HG02870 (cell line): ENCODE data around the gene CMTM8.
"Not testable (repeated sequence)": the region's sequence is repeated elsewhere in the genome, so short reads cannot be mapped to it uniquely, and the experiment has no call there.

Source experiments
- ATAC-seq: cut with Tn5 transposase; IDR thresholded peaks from one replicate; pipeline ENCODE4 v1.9.1; 2021; ENCODE audit warnings: mild to moderate bottlenecking, moderate library complexity; ENCODE audit not compliant: unreplicated experiment

The CMTM8 gene

GRCh38 chr3:32238453-32239306, at the start of gene CMTM8:
TSS of gene CMTM8 (plus strand) at chr3:32238680. CDS start at chr3:32238973, 293 bp downstream.
- ATAC-seq = peak; percentile 57

GRCh38 chr3:32189693-32190092, 48.8 kb upstream of the CMTM8 start:
- no peak for ATAC-seq

- not testable (repeated sequence) for ATAC-seq
These were observed 47.9 kb upstream of the CMTM8 start for GRCh38 chr3:32190556-32190955.

DNA sequence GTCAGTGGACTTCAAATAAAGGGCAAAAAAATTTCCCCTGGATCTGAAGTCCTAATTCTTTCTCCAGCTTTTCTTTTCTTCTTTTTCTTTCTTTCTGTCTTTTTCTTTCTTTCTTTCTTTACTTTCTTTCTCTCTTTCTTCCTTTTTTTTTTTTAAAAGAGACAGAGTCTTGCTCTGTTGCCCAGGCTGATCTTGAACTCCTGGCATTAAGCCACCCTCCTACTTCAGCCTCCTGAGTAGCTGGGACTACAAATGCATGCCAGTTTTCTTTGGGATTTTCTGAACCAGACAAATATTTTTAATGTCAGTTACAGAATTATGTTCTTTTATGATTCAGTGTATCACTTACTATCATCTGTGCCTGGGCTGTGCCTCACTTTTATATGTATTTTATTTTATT, 45.4 kb upstream of the CMTM8 start:
- no peak for ATAC-seq

DNA sequence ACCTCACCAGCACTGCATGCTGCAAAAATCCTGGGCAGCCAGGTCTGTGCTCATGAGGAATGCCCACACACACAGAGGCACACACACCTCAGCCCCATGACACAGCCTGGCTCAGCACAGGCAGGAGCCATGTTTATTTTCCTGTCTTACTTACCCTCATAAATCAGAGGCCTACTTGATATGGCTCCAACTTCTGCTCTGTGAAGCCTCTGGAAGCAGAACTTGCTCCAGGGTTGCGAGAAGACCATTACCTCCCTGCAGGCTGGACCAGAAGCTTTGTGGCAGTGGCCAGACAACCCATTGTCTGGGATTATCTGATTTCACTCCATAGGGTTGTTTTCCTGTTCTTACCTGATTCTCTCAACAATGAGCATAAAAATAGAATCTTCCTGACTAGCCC, 43.8 kb upstream of the CMTM8 start:
- ATAC-seq = no peak

DNA sequence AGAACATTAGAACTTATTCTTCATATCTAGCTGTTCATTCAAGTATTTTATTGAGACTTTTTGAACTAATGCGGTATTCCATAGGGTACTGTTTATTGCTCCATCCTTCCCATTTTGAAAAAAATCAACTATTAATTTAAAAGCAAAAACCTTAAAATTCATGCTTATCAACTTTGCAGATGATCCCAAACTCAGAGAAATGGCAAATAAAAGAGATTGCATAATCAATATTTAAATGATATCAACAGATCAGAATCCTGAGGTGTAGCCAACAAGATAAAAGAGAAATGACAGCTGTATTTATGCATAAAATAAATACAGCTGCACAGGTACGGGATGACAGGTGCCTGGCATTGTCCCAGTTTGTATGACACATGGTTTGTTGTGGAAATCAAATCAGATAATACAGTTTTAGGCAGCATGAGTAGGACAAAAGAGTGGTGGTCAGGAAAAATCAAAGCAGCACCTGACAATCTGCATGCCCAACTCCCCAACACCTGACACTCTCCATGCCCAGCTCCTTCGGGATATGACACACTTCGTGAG, 42.4 kb upstream of the CMTM8 start:
- no peak for ATAC-seq

GRCh38 chr3:32197991-32198390, 40.5 kb upstream of the CMTM8 start:
- no peak for ATAC-seq

GRCh38 chr3:32198714-32199113, 39.8 kb upstream of the CMTM8 start:
- no peak for ATAC-seq

DNA sequence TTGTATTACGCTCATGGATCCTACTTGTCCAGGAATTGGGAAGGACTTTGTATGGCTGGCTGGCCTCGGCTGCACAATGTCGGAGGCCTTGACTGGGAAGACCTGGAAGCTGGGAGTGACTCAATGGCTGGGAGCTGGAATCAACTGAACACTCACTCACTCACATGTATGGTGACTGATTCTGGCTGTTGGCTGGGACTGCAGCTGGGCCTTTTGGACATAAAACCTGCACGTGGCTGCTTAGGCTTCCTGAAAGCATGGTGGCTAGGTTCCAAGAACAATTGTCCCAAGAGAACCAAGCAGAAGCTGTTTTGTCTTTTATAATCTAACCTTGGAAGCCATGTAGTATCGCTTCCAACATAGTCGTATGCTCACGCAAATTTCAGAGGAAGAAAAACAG, 38.0 kb upstream of the CMTM8 start:
- ATAC-seq = no peak

DNA sequence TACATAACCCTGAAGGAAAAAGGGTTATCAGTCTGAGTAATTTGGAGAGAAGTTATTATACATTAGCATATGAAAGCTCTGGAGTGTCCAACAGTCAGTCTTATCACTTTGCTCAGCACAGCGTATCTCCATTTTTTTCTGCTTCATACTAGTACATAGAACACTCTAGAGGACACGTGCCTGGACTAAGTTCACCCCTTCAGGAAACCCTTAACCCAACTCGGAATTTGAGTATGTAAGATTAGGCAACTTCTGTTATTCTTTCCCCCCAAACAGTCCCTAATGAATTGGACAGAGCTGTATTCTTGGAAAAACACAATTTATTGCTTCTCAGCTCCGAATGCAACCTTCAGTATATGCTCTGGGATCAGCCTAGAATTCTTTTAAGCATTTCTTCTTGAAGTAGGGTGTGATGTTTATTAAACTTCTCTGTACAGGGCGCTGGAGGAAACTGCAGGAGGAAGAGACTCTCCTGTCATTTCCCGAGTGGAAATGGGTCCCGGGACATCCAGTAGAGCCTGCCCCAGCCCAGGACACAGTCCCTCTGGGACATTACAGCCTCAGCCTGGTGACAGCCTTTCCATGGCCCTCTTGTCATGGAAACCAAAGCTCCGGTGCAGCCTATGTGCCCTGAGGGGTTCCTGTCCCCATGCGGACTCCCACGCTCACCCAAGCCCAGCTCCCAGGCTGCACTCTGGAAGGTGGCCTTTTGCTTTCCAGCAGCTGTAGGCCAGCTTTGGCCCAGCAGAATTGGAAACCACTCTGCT, 37.3 kb upstream of the CMTM8 start:
- ATAC-seq = no peak

GRCh38 chr3:32202496-32202895, 36.0 kb upstream of the CMTM8 start:
- no peak for ATAC-seq

GRCh38 chr3:32203854-32204253, 34.6 kb upstream of the CMTM8 start:
- no peak for ATAC-seq

GRCh38 chr3:32208447-32208846, 30.0 kb upstream of the CMTM8 start:
- ATAC-seq = no peak

DNA sequence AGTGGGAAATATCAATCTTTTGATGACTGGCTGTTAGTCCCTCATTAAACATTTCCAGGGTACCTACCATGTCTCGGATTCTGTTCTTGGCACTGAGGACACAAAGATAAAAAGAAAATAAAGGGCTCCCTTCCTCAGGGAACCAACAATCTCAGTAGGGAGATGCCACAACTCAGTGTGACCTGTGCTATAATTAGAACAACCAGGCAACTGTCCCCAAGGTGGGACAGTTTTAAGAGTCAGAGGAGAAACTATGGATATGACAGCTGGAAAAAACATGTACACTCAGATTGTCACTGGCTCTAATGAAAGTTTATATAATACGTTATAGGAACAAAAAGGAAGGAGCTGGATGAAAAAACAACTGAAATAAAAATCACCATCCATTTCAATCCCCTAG, 23.3 kb upstream of the CMTM8 start:
- ATAC-seq = no peak

DNA sequence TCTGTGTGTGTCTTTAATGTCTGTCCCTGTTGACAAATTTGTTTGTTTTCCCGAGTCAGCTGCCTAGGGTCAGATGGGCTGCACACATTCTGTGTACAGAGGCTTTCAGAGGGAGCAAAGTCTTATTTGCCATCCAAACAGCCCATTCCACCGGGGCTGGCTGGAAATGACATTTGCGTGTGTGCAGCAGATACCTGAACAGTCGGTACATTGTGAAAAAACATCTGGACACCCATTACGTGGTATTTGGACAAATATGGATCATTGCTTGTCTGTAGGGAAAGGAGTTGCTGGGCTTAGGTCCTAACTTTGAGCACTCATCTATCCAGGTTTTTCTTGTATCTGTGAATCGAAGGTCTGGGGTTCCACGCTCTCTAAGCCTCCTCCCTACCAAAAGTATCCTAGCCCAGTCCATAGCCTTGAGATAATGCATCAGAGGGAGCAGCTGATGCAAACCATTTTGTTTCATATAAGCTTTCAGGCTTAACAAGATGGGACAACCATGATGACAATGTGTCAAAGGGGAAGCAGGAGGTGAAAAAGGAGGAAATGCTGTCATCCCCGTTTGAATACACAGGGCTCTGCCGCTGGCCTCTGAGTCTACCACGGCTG, 22.2 kb upstream of the CMTM8 start:
- ATAC-seq = no peak

- ATAC-seq = no peak
These were observed 21.1 kb upstream of the CMTM8 start for GRCh38 chr3:32217339-32217738.

GRCh38 chr3:32219537-32219936, 18.9 kb upstream of the CMTM8 start:
- ATAC-seq = no peak

DNA sequence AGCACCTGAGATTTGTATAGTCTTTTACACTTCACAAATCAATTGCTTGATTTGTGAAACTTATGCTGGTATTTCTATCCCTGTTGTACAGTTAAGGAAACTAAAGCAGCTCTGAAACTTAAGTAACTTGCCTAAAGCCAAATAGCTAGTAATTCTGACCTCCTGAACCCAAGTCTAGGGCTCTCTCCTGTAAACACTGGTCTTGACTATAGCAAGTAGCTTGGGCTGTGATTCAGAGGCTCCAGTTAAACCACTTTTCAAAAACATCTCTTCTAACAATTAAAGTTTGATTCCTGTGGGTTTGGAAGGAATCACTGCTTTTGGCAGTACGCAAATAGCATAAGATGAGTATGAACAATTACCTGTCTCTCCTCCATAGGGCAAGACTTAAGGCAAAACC, 18.5 kb upstream of the CMTM8 start:
- ATAC-seq = no peak

DNA sequence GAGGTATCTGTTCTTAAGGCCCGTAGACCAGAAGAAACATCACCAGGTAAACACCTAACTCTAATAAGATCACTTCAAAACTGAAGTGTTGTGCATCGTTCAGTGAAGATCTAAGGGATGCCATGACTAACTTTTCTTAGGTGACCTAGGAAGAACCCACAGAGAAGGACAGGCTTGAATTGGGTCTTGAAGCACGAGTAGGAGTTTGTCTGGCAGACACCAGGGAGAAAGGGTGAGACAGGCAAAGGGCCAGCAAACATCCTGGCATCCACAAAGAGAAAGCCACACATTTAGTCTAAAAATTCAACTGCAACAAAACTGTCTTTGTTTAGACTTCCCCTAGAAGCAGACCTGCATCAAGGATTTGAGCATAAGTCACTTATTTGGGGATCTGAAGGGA, 15.5 kb upstream of the CMTM8 start:
- no peak for ATAC-seq

GRCh38 chr3:32224016-32224516, 14.4 kb upstream of the CMTM8 start:
- no peak for ATAC-seq

- ATAC-seq = no peak
These were observed 11.5 kb upstream of the CMTM8 start for GRCh38 chr3:32226875-32227500.
